Prostate gland (tissue), 2 donors: ENCODE results near the gene RMND5B. TPM values are rescaled to one million over a fixed set of nuclear protein-coding genes. Genes with fewer than 3 reads are reported as not detected.

ENCODE experiments used
- DNase-seq: peaks from one replicate; pipeline ENCODE4 v3.0.0-alpha.2; 2019; ENCODE audit warnings: low spot score
- H3K27ac ChIP-seq, 2 donors: fragments of 200-600 bp; sonication (generic); 2 replicates each; pipeline ENCODE4 v1.5.1; 2017 to 2019
- H3K27me3 ChIP-seq: fragments of 200-600 bp; sonication (generic); replicated peaks from 2 replicates; pipeline ENCODE4 v1.5.1; 2019; ENCODE audit not compliant: insufficient read depth
- H3K36me3 ChIP-seq, 2 donors: fragments of 200-600 bp; sonication (generic); 1 replicate in 1 of 2; 2 replicates in 1 of 2; pipeline versions ENCODE4 v1.5.1 to v1.8.1; 2017 to 2019
- H3K4me1 ChIP-seq: fragments of 200-600 bp; sonication (generic); replicated peaks from 2 replicates; pipeline ENCODE4 v1.5.1; 2019
- H3K4me3 ChIP-seq, 2 donors: fragments of 200-600 bp; sonication (generic); 2 replicates each; pipeline ENCODE4 v1.5.1; 2017 to 2019
- H3K9me3 ChIP-seq: fragments of 200-600 bp; sonication (generic); 2 replicates; pipeline ENCODE4 v1.5.1; 2017
- CTCF ChIP-seq, 4 experiments: fragments of 200-600 bp in 2 of 4; fragments of 450-650 bp in 2 of 4; sonication (generic) in 2 of 4; IDR thresholded peaks; 1 replicate in 3 of 4; 2 replicates in 1 of 4; pipeline ENCODE4 v1.5.1; 2016 to 2019; ENCODE audit warnings: antibody characterized with exemption in 4 of 4, mild to moderate bottlenecking in 2 of 4, moderate library complexity in 2 of 4
- POLR2A ChIP-seq: fragments of 450-650 bp; IDR thresholded peaks from one replicate; pipeline ENCODE4 v1.6.1; 2016; ENCODE audit warnings: antibody characterized with exemption, mild to moderate bottlenecking
- POLR2AphosphoS5 ChIP-seq: sonication (generic); formaldehyde crosslinking; IDR thresholded peaks from one replicate; pipeline ENCODE4 v1.6.1; 2017; ENCODE audit warnings: antibody characterized with exemption
- WGBS: methylation state at CpG from one replicate; pipeline ENCODE4 v1.1.5; 2018; 5-methylcytosine and 5-hydroxymethylcytosine counted together
- intact Hi-C: fragments of 100-400 bp; cut with DNase I; formaldehyde crosslinking; loops from one replicate; pipeline ENCODE4 v1.14.2; 2022
- total RNA-seq, 2 donors: library from RNA; depleted of rRNA; stranded (reverse); fragments of >200 nt; gene quantifications; one replicate each; pipeline ENCODE4 v1.1.0, GENCODE V29; 2016

The RMND5B gene
- total RNA-seq, 2 donors from 2014 or later = 33.7 to 39.1 TPM

DNA sequence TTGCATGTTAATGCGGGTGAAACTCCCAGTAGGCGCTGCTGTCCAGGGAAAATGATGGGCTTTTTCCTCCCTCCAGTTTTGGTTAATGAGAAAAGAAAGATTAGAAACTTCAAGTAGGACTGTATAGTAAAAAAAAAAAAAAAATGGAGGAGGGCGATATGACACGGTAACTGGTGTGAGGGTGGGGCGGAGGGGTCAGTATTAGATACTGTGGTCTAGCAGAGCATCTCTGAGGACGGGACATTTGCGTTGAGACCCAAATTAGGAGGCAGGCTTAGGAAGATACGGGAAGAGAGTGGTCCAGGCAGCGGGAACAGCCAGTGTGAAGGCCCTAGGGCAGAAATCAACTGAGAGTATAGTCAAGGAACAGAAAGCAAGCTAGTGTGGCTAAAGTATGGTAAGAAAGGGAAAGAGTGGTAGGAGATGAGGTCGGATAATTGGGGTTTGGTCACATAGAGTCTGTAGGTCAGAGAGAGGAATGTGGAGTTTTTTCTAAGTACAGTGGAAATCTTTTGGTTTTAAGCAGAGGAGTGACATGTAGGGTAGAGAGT, 707 bp downstream of the RMND5B start:
- H3K4me3 ChIP-seq = peak overlapping the region; percentile 82 to 90
- peak overlapping the region; percentile 87 to 96 for H3K27ac ChIP-seq
- H3K36me3 ChIP-seq = no peaks in the 10 kb centered on the region
- TF ChIP-seq POLR2AphosphoS5 = no peak
- no peak for TF ChIP-seq CTCF (IDR thresholded peaks at IDR 0.05)
- TF ChIP-seq POLR2A = no peak
- intact Hi-C loops = no loop called here
- no peaks in the 10 kb centered on the region for H3K9me3 ChIP-seq
- 17% methylated on average over 10 of the region's 10 CpGs for WGBS
- no peaks in the 10 kb centered on the region for H3K4me1 ChIP-seq
- H3K27me3 ChIP-seq = no peaks in the 10 kb centered on the region
- no peak for DNase-seq

GRCh38 chr5:178136990-178137389, 6.2 kb downstream of the RMND5B start:
- Histone ChIP-seq H3K4me1 (no peaks in the 10 kb centered on the region), H3K36me3 (no peaks in the 10 kb centered on the region), H3K27ac (no peak overlapping the region), H3K9me3 (no peaks in the 10 kb centered on the region), H3K27me3 (no peaks in the 10 kb centered on the region), H3K4me3 (no peak overlapping the region)
- WGBS = 83% methylated on average over 10 of the region's 10 CpGs
- intact Hi-C loops = no loop called here
- TF ChIP-seq POLR2A (no peak), CTCF (IDR thresholded peaks at IDR 0.05) (no peak), POLR2AphosphoS5 (no peak)
- no peak for DNase-seq

DNA sequence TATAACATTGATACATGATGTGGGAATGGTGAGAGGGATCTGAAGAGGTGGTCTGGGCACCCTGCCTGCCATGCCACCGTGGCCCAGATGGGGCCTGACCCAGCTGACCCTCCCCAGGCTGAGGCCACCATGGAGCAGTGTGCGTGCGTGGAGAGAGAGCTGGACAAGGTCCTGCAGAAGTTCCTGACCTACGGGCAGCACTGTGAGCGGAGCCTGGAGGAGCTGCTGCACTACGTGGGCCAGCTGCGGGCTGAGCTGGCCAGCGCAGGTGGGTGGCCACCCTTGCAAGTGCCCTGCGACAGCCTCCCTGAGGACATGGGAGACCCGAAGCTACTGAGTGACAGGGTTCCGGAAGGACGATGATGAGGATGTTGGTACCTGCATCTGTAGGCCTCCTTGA, 7.2 kb downstream of the RMND5B start:
- DNase-seq = no peak
- peaks cover 0 to 3% of the 10 kb centered on the region in 2 donors for H3K36me3 ChIP-seq
- H3K4me3 ChIP-seq = no peak overlapping the region
- H3K27me3 ChIP-seq = no peaks in the 10 kb centered on the region
- H3K4me1 ChIP-seq = no peaks in the 10 kb centered on the region
- no peak overlapping the region for H3K27ac ChIP-seq
- intact Hi-C loops = no loop called here
- TF ChIP-seq POLR2AphosphoS5 (no peak), POLR2A (no peak), CTCF (IDR thresholded peaks at IDR 0.05) (no peak)
- WGBS = 90% methylated on average over 11 of the region's 12 CpGs
- H3K9me3 ChIP-seq = no peaks in the 10 kb centered on the region

GRCh38 chr5:178141550-178141949, 10.7 kb downstream of the RMND5B start:
- no peak for DNase-seq
- 97% methylated on average over 4 of the region's 4 CpGs for WGBS
- no peaks in the 10 kb centered on the region for H3K27me3 ChIP-seq
- H3K4me1 ChIP-seq = no peaks in the 10 kb centered on the region
- TF ChIP-seq CTCF (IDR thresholded peaks at IDR 0.05) (no peak), POLR2A (no peak), POLR2AphosphoS5 (no peak)
- no peak overlapping the region for H3K27ac ChIP-seq
- no peak overlapping the region for H3K4me3 ChIP-seq
- H3K9me3 ChIP-seq = no peaks in the 10 kb centered on the region
- peaks cover 3% of the 10 kb centered on the region in 2 donors for H3K36me3 ChIP-seq
- intact Hi-C loops = no loop called here

DNA sequence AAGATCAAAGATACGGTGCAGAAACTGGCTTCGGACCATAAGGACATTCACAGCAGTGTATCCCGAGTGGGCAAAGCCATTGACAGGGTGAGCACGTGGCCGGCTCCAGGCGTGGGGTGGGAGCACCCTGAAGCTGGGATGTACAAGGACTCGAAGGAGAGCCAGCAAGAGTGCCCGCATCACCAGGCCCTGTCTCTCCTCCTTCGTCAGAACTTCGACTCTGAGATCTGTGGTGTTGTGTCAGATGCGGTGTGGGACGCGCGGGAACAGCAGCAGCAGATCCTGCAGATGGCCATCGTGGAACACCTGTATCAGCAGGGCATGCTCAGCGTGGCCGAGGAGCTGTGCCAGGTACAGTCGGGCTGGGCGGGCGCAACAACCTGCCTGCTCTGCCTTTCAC, 11.8 kb downstream of the RMND5B start:
- 89% methylated on average over 20 of the region's 20 CpGs for WGBS
- intact Hi-C loops = no loop called here

More for the DNA sequence above, 11.8 kb downstream of the RMND5B start:
- no peak overlapping the region for H3K4me3 ChIP-seq
- no peaks in the 10 kb centered on the region for H3K9me3 ChIP-seq
- H3K27ac ChIP-seq = no peak overlapping the region
- H3K27me3 ChIP-seq = no peaks in the 10 kb centered on the region
- no peaks in the 10 kb centered on the region for H3K4me1 ChIP-seq
- TF ChIP-seq POLR2AphosphoS5 = no peak
- TF ChIP-seq CTCF (IDR thresholded peaks at IDR 0.05) = no peak
- no peak for TF ChIP-seq POLR2A
- DNase-seq = no peak
- peaks cover 3 to 8% of the 10 kb centered on the region in 2 donors for H3K36me3 ChIP-seq
